Thyroid gland (tissue), 4 donors: ENCODE measurements around the gene PRR3. TPM values are rescaled to one million over a fixed set of nuclear protein-coding genes. Genes with fewer than 3 reads are reported as not detected.

Experiments used
- DNase-seq, 2 donors: peaks; one replicate each; pipeline ENCODE4 v3.0.0-alpha.2; 2019
- H3K27ac ChIP-seq, 3 donors: fragments of 200-600 bp; sonication (generic); 1 replicate in 2 of 3; 2 replicates in 1 of 3; pipeline ENCODE4 v1.5.1; 2016 to 2019; ENCODE audit warnings: mild to moderate bottlenecking in 1 of 3, moderate library complexity in 1 of 3
- H3K27me3 ChIP-seq: fragments of 200-600 bp; sonication (generic); one replicate; pipeline ENCODE4 v1.5.1; 2019
- H3K36me3 ChIP-seq, 2 donors: fragments of 200-600 bp; sonication (generic); one replicate each; pipeline ENCODE4 v1.5.1; 2016 to 2019
- H3K4me1 ChIP-seq, 2 donors: fragments of 200-600 bp; sonication (generic); one replicate each; pipeline ENCODE4 v1.5.1; 2017 to 2019
- H3K4me3 ChIP-seq, 3 donors: fragments of 200-600 bp; sonication (generic); replicated peaks in 1 of 3; 1 replicate in 2 of 3; 2 replicates in 1 of 3; pipeline ENCODE4 v1.5.1; 2016; ENCODE audit warnings: mild to moderate bottlenecking in 1 of 3
- H3K9me3 ChIP-seq: fragments of 200-600 bp; sonication (generic); one replicate; pipeline ENCODE4 v1.5.1; 2017
- POLR2A ChIP-seq, 2 donors: fragments of 450-650 bp; IDR thresholded peaks; one replicate each; pipeline ENCODE4 v1.6.1; 2017; ENCODE audit warnings: antibody characterized with exemption in 2 of 2, mild to moderate bottlenecking in 2 of 2, moderate library complexity in 1 of 2
- WGBS, 2 donors: methylation state at CpG; one replicate each; pipeline ENCODE4 v1.1.5; 2017; 5-methylcytosine and 5-hydroxymethylcytosine counted together
- intact Hi-C: fragments of 100-400 bp; cut with DNase I; formaldehyde crosslinking; loops from one replicate; pipeline ENCODE4 v1.15.1; 2023
- total RNA-seq, 4 donors: library from RNA; depleted of rRNA; stranded (reverse); fragments of >200 nt; gene quantifications; one replicate each; pipeline ENCODE4 v1.2.3, GENCODE V29; 2016
- TF ChIP-seq, protein P1 (sequence below), 6 experiments: fragments of 200-600 bp in 3 of 6; fragments of 450-650 bp in 3 of 6; sonication (generic) in 3 of 6; IDR thresholded peaks; one replicate each; pipeline ENCODE4 v1.5.1; 2016 to 2019; ENCODE audit warnings: antibody characterized with exemption in 6 of 6, mild to moderate bottlenecking in 2 of 6, inconsistent platforms in 1 of 6, moderate library complexity in 1 of 6

Gene PRR3
- total RNA-seq, 4 donors from 2014 or later: 7.4 to 18.0 (median 12.2) TPM

DNA sequence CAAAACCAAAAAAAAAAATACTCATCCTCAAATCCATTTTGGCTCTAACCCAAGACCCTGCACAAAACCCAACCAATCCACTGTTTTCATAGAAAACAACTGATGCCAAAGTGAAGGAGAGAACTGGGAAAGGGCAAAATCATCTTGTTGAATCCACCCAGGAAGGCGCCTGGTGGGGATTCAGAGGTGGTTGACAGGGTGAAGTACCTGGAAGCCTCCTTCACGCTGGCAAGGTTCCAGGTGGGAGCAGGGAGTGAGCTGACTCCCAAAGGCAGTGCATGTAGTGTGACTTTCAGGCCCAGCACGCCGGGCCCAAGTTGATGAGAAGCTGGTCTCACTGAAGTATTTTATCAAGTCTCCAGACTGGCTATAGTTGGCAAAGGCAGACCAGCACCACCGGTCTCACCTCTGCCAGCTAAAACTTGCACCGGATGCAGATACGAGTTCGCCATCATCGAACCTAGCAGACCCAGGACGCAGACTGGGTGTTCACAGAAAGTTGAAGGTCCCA, 43.4 kb downstream of the PRR3 start:
- H3K36me3 ChIP-seq: peaks cover 45 to 52% of the 10 kb centered on the region in 2 donors
- TF ChIP-seq POLR2A (IDR thresholded peaks at IDR 0.05): peak in 1 of 2 donors; percentile 31
- TF ChIP-seq, protein P1, sequence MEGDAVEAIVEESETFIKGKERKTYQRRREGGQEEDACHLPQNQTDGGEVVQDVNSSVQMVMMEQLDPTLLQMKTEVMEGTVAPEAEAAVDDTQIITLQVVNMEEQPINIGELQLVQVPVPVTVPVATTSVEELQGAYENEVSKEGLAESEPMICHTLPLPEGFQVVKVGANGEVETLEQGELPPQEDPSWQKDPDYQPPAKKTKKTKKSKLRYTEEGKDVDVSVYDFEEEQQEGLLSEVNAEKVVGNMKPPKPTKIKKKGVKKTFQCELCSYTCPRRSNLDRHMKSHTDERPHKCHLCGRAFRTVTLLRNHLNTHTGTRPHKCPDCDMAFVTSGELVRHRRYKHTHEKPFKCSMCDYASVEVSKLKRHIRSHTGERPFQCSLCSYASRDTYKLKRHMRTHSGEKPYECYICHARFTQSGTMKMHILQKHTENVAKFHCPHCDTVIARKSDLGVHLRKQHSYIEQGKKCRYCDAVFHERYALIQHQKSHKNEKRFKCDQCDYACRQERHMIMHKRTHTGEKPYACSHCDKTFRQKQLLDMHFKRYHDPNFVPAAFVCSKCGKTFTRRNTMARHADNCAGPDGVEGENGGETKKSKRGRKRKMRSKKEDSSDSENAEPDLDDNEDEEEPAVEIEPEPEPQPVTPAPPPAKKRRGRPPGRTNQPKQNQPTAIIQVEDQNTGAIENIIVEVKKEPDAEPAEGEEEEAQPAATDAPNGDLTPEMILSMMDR (IDR thresholded peaks at IDR 0.05): no peak
- DNase-seq: peak; percentile 84 to 88
- no peaks in the 10 kb centered on the region for H3K9me3 ChIP-seq
- H3K27ac ChIP-seq: no peak overlapping the region
- no peaks in the 10 kb centered on the region for H3K27me3 ChIP-seq
- H3K4me1 ChIP-seq: peaks cover 4 to 9% of the 10 kb centered on the region in 2 donors
- intact Hi-C loops: no loop called here
- no peak overlapping the region for H3K4me3 ChIP-seq
- WGBS, 2 donors: 61 to 73% methylated on average over 7 to 10 of the region's 10 CpGs

DNA sequence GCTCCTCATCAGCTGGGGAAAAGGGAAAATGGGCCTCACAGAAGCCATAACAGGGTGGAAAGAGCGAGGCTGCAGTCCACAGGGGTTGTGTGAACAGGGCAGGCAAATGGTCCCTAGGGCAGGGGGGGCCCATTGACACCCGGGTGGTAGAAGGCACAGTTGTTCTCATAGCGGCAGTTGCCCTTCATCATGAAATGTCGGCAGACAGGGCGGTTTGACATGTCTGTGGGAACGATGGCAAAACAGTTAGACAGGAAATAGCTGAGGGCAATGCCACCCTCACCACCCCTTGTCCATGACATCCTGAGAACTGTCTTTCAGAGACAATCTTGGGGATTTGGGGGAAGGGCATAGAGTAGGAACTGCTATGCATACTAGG, 44.3 kb downstream of the PRR3 start:
- Histone ChIP-seq H3K27ac (no peak overlapping the region), H3K4me1 (peaks cover 4 to 9% of the 10 kb centered on the region in 2 donors), H3K36me3 (peaks cover 54 to 61% of the 10 kb centered on the region in 2 donors), H3K9me3 (no peaks in the 10 kb centered on the region), H3K27me3 (no peaks in the 10 kb centered on the region), H3K4me3 (no peak overlapping the region)
- DNase-seq: no peak
- 88 to 91% methylated on average over 6 of the region's 6 CpGs for WGBS, 2 donors
- intact Hi-C loops: no loop called here
- TF ChIP-seq POLR2A (IDR thresholded peaks at IDR 0.05): no peak
- TF ChIP-seq, protein P1 (IDR thresholded peaks at IDR 0.05): no peak

DNA sequence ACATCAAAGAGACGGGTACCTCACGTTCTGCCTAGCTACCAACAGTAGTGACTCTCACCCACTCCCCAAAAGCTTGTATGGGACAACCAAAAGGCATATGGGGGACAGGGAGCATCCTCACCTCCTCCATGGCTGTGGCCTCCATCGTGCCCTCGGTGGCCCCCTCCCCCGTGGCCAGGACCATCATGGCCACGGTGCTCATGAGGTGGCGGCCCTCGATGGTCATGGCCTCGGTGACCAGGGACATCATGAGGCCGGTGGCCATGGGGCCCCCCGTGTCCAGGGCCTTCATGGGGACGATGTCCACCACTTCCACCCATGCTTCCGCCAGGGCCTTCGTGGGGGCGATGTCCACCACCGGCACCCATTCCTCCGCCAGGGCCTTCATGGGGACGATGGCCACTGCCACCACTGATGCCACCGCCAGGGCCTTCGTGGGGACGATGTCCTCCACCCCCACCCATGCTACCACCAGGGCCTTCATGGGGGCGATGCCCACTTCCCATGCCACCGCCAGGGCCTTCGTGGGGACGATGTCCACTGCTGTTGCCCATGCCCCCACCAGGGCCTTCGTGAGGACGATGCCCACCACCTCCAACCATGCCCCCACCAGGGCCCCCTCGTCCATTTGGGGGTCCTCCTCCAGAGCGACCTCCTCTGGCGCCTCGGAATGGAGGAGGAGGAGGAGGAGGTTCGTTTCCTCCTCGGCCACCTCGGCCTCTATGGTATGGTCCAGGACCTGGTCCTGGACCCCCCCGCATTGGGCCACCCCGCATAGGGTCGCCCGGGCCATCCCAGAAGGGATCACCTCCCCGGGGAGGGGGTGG, 44.9 kb downstream of the PRR3 start:
- 96 to 98% methylated on average over 15 to 30 of the region's 39 CpGs for WGBS, 2 donors
- Histone ChIP-seq H3K4me3 (no peak overlapping the region), H3K36me3 (peaks cover 60 to 67% of the 10 kb centered on the region in 2 donors), H3K27ac (no peak overlapping the region), H3K27me3 (no peaks in the 10 kb centered on the region), H3K9me3 (no peaks in the 10 kb centered on the region), H3K4me1 (peaks cover 4 to 9% of the 10 kb centered on the region in 2 donors)
- DNase-seq: no peak
- TF ChIP-seq, protein P1 (IDR thresholded peaks at IDR 0.05): no peak
- TF ChIP-seq POLR2A (IDR thresholded peaks at IDR 0.05): peak in 1 of 2 donors; percentile 20
- intact Hi-C loops: no loop called here

DNA sequence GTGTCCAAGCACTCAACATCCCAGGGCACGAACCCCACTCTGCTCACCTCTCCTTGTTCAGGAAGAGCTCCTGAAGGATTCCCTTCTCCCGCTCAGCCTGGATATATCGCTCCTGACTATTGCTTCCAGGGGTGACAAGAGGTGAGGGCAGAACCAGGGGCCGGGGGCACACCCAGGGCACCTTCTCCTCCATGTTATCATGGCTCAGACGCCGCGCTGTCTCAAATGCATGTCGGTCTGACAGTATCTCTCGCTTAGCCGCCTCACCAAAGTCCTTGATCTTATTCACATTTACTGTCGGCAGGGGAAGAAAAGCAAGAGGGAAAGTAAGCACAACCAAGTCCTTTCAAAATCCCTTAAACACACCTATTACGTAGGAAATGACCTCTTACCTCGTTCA, 46.9 kb downstream of the PRR3 start:
- no peak overlapping the region for H3K4me3 ChIP-seq
- intact Hi-C loops: no loop called here
- H3K9me3 ChIP-seq: no peaks in the 10 kb centered on the region
- no peaks in the 10 kb centered on the region for H3K27me3 ChIP-seq
- peaks cover 4 to 9% of the 10 kb centered on the region in 2 donors for H3K4me1 ChIP-seq
- DNase-seq: no peak
- H3K27ac ChIP-seq: no peak overlapping the region
- 94 to 95% methylated on average over 13 of the region's 13 CpGs for WGBS, 2 donors
- H3K36me3 ChIP-seq: peaks cover 69 to 82% of the 10 kb centered on the region in 2 donors
- TF ChIP-seq, protein P1 (IDR thresholded peaks at IDR 0.05): no peak
- no peak for TF ChIP-seq POLR2A (IDR thresholded peaks at IDR 0.05)

DNA sequence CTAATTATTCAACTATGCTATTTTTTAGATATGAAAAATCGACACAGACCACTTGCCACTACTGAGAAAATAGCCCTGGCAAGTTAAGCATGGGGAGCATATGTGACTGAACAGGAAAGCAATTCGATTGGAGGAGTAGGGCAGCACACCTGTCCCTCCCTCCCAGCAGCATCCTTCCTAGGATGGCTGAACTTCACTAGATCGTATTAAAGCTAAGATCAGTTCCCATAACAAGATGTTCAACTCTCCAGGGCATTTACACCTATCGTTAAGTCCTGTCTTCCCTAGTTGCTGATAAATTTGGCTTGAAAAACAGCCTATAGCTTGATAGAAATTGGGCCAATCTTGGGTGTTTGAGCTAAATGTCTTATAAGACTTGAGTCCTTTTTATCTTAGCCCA, 53.0 kb downstream of the PRR3 start:
- peaks cover 32 to 41% of the 10 kb centered on the region in 2 donors for H3K36me3 ChIP-seq
- no peak for TF ChIP-seq POLR2A (IDR thresholded peaks at IDR 0.05)
- TF ChIP-seq, protein P1 (IDR thresholded peaks at IDR 0.05): no peak
- 79 to 86% methylated on average over 4 of the region's 4 CpGs for WGBS, 2 donors
- no peak for DNase-seq
- intact Hi-C loops: no loop called here
- H3K4me1 ChIP-seq: peaks cover 42 to 46% of the 10 kb centered on the region in 2 donors
- peak overlapping the region in 2 of 3 donors; percentile 97 to 98 for H3K27ac ChIP-seq
- no peak overlapping the region for H3K4me3 ChIP-seq
- no peaks in the 10 kb centered on the region for H3K9me3 ChIP-seq
- H3K27me3 ChIP-seq: no peaks in the 10 kb centered on the region
